ENCODE measurements around the gene FOXM1. TPM values are rescaled to one million over a fixed set of nuclear protein-coding genes. Genes with fewer than 3 reads are reported as not detected.

FOXM1 gene, protein sequence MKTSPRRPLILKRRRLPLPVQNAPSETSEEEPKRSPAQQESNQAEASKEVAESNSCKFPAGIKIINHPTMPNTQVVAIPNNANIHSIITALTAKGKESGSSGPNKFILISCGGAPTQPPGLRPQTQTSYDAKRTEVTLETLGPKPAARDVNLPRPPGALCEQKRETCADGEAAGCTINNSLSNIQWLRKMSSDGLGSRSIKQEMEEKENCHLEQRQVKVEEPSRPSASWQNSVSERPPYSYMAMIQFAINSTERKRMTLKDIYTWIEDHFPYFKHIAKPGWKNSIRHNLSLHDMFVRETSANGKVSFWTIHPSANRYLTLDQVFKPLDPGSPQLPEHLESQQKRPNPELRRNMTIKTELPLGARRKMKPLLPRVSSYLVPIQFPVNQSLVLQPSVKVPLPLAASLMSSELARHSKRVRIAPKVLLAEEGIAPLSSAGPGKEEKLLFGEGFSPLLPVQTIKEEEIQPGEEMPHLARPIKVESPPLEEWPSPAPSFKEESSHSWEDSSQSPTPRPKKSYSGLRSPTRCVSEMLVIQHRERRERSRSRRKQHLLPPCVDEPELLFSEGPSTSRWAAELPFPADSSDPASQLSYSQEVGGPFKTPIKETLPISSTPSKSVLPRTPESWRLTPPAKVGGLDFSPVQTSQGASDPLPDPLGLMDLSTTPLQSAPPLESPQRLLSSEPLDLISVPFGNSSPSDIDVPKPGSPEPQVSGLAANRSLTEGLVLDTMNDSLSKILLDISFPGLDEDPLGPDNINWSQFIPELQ
- 10 to 100 TPM; 41.9 to 96.4 (median 89.6) TPM for total RNA-seq (2021; fragmentation: NEBNext Ultra II Directional; extraction: Animal tissue kit (Norgen Biotek cat#: 25700))
- long read RNA-seq, partial matches to known transcripts = 1 of 9 reads
- long read RNA-seq, other reads (novel, unspliced or antisense) = 7 of 9 reads

DNA sequence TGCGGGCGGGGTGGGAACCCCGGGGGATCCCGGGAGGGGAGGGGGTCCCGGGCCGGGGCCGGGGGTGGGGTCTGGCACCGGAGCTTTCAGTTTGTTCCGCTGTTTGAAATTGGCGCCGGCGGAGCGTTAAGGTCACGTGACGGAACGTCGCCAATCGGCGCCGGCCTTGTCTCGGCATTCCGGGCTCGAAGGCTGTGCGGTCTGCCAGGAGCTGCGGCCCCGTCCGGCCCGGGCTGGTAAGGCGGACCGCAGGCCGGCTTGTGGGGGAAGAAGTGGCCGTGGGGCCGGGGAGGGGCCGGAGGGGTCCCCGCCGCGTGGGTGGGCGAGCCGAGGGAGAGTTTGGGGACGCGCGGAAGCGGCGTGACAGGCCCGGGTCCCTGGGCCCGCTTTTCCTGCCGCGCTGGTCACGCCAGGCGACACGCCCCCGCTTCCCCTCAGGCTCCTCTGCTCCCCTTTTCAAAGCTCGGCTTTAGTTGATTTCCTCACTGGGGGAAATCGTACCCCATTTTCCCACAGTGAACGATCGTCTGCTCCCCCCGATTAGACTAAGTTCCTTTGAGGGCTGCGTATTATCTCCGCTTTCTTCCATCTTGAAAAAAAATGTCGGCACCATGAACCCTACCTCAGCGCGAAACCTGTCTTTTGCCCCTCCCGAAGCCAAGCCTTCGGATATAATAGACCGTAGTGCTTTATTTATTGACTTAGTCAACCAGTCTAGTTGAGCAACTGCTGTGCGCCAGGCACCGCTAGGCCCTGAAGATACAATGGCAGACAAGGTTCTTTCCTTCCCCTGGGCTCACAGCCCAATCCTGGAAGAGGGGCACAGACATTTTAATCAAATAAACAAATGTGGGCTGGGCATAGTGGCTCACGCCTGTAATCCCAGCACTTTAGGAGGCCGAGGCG is at the start of gene FOXM1, which contains the start of gene RHNO1:
Gene FOXM1 (minus strand): TSS at position 128 of the 906 bp plus-strand sequence. CDS start 2,696 bp downstream, outside the sequence.
Gene RHNO1 (plus strand): TSS at position 177 of the 906 bp plus-strand sequence. CDS start 8,144 bp downstream, outside the sequence.
- Mint-ChIP-seq H3K27ac (peak within 1 kb of the TSS; percentile 98), H3K27me3 (ENCODE audit: insufficient read depth) (peaks cover 4% of the 10 kb centered on the region; the same call in 1 of the 2 replicates), H3K36me3 (ENCODE audit: low read depth) (no peaks in the 10 kb centered on the region; the same call in 1 of the 2 replicates), H3K4me3 (peak within 1 kb of the TSS; percentile 97), H3K9me3 (no peaks in the 10 kb centered on the region), H3K4me1 (ENCODE audit: low read depth) (peaks cover 19% of the 10 kb centered on the region)
- TF ChIP-seq, protein P1, sequence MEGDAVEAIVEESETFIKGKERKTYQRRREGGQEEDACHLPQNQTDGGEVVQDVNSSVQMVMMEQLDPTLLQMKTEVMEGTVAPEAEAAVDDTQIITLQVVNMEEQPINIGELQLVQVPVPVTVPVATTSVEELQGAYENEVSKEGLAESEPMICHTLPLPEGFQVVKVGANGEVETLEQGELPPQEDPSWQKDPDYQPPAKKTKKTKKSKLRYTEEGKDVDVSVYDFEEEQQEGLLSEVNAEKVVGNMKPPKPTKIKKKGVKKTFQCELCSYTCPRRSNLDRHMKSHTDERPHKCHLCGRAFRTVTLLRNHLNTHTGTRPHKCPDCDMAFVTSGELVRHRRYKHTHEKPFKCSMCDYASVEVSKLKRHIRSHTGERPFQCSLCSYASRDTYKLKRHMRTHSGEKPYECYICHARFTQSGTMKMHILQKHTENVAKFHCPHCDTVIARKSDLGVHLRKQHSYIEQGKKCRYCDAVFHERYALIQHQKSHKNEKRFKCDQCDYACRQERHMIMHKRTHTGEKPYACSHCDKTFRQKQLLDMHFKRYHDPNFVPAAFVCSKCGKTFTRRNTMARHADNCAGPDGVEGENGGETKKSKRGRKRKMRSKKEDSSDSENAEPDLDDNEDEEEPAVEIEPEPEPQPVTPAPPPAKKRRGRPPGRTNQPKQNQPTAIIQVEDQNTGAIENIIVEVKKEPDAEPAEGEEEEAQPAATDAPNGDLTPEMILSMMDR (IDR thresholded peaks at IDR 0.05) = no peak
- peak; percentile 88 for DNase-seq

DNA sequence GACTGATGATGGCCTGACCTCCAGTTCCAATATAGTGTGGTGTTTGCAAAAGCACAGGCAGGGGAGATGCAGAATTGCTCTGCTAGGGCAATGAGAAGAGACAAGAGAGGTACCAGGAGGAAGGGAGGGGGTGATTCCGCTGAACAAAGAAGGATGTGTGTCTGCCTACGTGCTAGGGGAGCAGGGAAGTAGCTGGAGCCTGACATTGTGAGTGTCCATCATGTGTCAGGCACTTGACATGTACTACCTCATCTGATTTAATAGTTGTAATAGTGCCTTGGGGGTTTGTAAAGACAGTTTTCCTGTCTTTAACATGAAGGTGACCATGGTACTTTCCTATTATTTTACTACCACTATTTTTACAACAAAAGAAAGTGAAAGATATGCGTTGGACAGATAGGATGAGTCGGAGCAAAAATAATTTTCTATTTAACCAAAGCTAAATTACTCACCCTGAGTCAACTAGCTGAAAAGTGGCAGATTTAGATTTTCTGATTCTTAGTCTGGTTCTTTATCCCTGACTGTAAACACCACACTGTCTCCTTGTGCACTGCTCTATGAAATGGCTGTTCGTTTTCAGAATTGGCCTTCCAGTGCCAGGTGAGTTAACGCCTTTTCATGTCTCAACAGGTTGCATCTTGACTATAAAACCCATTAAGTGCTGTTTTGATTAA is 48.5 kb upstream of the FOXM1 start:
- Mint-ChIP-seq H3K27ac (peak overlapping the region; percentile 61), H3K9me3 (no peaks in the 10 kb centered on the region), H3K27me3 (ENCODE audit: insufficient read depth) (no peaks in the 10 kb centered on the region), H3K4me1 (ENCODE audit: low read depth) (peaks cover 33% of the 10 kb centered on the region), H3K36me3 (ENCODE audit: low read depth) (peaks cover 21% of the 10 kb centered on the region), H3K4me3 (peak overlapping the region; percentile 51)
- TF ChIP-seq, protein P1 (IDR thresholded peaks at IDR 0.05) = no peak
- DNase-seq = peak; percentile 32

DNA sequence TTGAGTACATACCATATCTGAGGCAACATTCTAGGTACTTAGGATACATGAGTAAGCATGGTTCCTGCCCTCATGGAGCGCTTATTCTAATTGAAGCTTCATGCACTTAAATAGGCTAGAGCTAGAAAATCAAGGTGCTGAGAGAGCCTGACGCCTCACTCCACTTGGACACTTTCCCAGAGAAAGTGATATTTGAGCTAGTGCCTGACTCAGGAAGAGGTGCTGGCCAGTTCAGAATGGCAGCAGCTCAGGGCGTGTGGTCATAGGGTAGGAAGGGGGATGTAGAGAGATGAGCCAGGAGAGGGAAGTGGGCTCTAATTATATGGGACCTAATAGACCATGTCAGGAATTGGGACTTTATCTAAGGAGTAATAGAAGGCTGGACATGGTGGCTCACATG is 47.0 kb upstream of the FOXM1 start:
- no peaks in the 10 kb centered on the region for H3K9me3 Mint-ChIP-seq
- peaks cover 22% of the 10 kb centered on the region for H3K36me3 Mint-ChIP-seq (ENCODE audit: low read depth)
- peaks cover 33% of the 10 kb centered on the region for H3K4me1 Mint-ChIP-seq (ENCODE audit: low read depth)
- no peaks in the 10 kb centered on the region for H3K27me3 Mint-ChIP-seq (ENCODE audit: insufficient read depth)
- peak; percentile 4 for DNase-seq
- TF ChIP-seq, protein P1 (IDR thresholded peaks at IDR 0.05) = no peak
- H3K27ac Mint-ChIP-seq = peak overlapping the region; percentile 9; the same call in 1 of the 2 replicates
- H3K4me3 Mint-ChIP-seq = no peak overlapping the region; the same call in 1 of the 2 replicates

DNA sequence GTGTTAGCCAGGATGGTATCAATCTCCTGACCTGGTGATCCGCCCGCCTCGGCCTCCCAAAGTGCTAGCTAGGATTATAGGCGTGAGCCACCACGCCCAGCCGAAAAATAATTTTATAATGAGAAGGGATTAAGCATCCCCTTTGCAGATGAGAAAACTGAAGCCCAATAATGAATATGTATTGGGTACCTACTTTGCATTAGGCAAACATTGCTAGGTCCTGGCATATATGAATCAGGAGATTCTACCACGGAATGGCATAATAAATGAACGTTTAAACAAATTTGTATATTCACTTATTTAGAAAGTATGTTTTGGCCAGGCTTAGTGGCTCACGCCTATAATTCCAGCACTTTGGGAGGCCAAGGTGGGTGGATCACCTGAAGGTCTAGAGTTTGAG is 46.1 kb upstream of the FOXM1 start:
- DNase-seq = no peak
- Mint-ChIP-seq H3K27ac (no peak overlapping the region), H3K27me3 (ENCODE audit: insufficient read depth) (no peaks in the 10 kb centered on the region), H3K9me3 (no peaks in the 10 kb centered on the region), H3K36me3 (ENCODE audit: low read depth) (peaks cover 22% of the 10 kb centered on the region), H3K4me1 (ENCODE audit: low read depth) (peaks cover 33% of the 10 kb centered on the region), H3K4me3 (no peak overlapping the region)
- TF ChIP-seq, protein P1 (IDR thresholded peaks at IDR 0.05) = no peak

Measured in HFFc6 (cell line).